Hepatocyte (in vitro differentiated cells): ENCODE results near the gene NFE2.

Experiments
- EZH2 ChIP-seq: fragments of 200-600 bp; sonication (generic); IDR thresholded peaks from 2 replicates; pipeline ENCODE4 v1.6.1; 2016; ENCODE audit warnings: antibody characterized with exemption, mild to moderate bottlenecking, borderline replicate concordance
- EZH2phosphoT487 ChIP-seq: fragments of 200-600 bp; sonication (generic); IDR thresholded peaks from one replicate; pipeline ENCODE4 v1.6.1; 2018; ENCODE audit warnings: antibody characterized with exemption, mild to moderate bottlenecking, low read depth, moderate library complexity; ENCODE audit not compliant: unreplicated experiment, severe bottlenecking
- TF ChIP-seq, protein P1 (sequence below): fragments of 200-600 bp; sonication (generic); IDR thresholded peaks from 2 replicates; pipeline ENCODE4 v1.5.1; 2016; ENCODE audit warnings: antibody characterized with exemption, mild to moderate bottlenecking; ENCODE audit not compliant: poor library complexity

DNA sequence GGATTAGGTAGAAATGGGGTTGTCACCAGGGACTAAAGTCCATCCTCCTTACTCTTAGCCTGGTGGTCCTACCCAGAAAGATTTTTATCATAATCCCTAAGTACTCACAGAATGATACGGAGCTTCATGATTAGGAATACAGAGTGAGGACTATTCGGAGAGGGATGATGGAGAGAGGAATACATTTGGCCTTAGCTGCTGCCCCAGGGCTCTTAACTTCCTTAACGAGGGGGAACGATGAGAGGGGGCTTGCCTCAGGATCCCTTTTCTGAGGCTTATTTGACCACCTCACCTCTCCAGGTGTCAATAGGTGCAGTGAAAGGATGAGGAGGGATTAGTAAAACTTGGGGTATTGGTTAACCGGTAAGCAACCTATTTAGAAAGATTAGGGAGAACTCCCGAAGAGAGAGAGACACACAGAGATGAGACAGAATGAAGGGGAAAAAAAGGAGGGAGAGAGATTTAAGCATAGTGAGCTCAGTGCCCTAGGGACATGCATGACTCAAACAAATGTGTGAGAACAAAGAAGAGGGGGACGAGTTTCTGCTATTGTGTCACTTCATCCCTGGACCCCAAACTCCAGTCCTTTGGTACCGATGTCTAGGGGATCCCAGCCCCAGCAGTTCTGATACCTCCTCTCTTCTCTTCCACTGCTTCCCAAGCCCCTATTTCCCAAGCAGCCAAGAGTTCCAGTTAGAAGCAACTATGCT is 1.1 kb downstream of the NFE2 start:
- TF ChIP-seq, protein P1, sequence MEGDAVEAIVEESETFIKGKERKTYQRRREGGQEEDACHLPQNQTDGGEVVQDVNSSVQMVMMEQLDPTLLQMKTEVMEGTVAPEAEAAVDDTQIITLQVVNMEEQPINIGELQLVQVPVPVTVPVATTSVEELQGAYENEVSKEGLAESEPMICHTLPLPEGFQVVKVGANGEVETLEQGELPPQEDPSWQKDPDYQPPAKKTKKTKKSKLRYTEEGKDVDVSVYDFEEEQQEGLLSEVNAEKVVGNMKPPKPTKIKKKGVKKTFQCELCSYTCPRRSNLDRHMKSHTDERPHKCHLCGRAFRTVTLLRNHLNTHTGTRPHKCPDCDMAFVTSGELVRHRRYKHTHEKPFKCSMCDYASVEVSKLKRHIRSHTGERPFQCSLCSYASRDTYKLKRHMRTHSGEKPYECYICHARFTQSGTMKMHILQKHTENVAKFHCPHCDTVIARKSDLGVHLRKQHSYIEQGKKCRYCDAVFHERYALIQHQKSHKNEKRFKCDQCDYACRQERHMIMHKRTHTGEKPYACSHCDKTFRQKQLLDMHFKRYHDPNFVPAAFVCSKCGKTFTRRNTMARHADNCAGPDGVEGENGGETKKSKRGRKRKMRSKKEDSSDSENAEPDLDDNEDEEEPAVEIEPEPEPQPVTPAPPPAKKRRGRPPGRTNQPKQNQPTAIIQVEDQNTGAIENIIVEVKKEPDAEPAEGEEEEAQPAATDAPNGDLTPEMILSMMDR, result no peak
- TF ChIP-seq EZH2 (no peak), EZH2phosphoT487 (no peak)
